SK-N-SH (cell line): Measurements from ENCODE around the gene GABRD. TPM values are rescaled to one million over a fixed set of nuclear protein-coding genes. Genes with fewer than 3 reads are reported as not detected.

ENCODE experiments used
- CTCF ChIA-PET: fragments of 300-600, 350-600 bp; formaldehyde crosslinking; extraction: SDS; loops from one replicate; lab custom pipeline; 2021; lab: Yijun Ruan, JAX
- POLR2A ChIA-PET: fragments of 350-600 bp; sonication (Branson Sonifier 250); formaldehyde crosslinking; extraction: SDS; loops from one replicate; lab custom pipeline; 2020; ENCODE audit warnings: antibody characterized with exemption, inconsistent platforms; lab: Yijun Ruan, JAX
- DNase-seq: peaks from one replicate; pipeline ENCODE4 v3.0.0; 2012
- H2AFZ ChIP-seq: fragments of 200-600 bp; sonication (generic); 2 replicates; pipeline ENCODE4 v1.8.1; 2016; ENCODE audit warnings: antibody characterized with exemption, mild to moderate bottlenecking, low read depth
- H3F3A ChIP-seq: fragments of 200-600 bp; sonication (generic); replicated peaks from 2 replicates; pipeline ENCODE3; 2016; ENCODE audit warnings: antibody characterized with exemption, mild to moderate bottlenecking; ENCODE audit not compliant: insufficient read depth
- H3K27ac ChIP-seq, 2 experiments: fragments of 200-500 bp in 1 of 2; fragments of 200-600 bp in 1 of 2; sonication (Bioruptor generic) in 1 of 2; sonication (generic), shearing (Covaris generic) in 1 of 2; 2 replicates each; pipeline versions ENCODE4 v1.5.1 to v1.6.1; 2014 to 2016; ENCODE audit warnings: low read depth in 2 of 2, inconsistent platforms in 1 of 2, low read length in 1 of 2, mild to moderate bottlenecking in 1 of 2, mixed read lengths in 1 of 2
- H3K27me3 ChIP-seq: fragments of 200-600 bp; sonication (generic), shearing (Covaris generic); 2 replicates; pipeline ENCODE4 v1.6.1; 2016; ENCODE audit warnings: mixed run types; ENCODE audit not compliant: insufficient read depth
- H3K36me3 ChIP-seq, 2 experiments: fragments of 200-500 bp in 1 of 2; fragments of 200-600 bp in 1 of 2; sonication (Bioruptor generic) in 1 of 2; sonication (generic) in 1 of 2; replicated peaks in 1 of 2; 2 replicates each; pipeline versions ENCODE3 to v1.5.1; 2014 to 2016; ENCODE audit warnings: low read length in 1 of 2, mild to moderate bottlenecking in 1 of 2; ENCODE audit not compliant: insufficient read depth in 2 of 2, control insufficient read depth in 1 of 2
- H3K4me1 ChIP-seq, 2 experiments: fragments of 200-500 bp in 1 of 2; fragments of 200-600 bp in 1 of 2; sonication (Bioruptor generic) in 1 of 2; sonication (generic), shearing (Covaris generic) in 1 of 2; 2 replicates each; pipeline versions ENCODE4 v1.5.1 to v1.6.1; 2014 to 2016; ENCODE audit warnings: low read depth in 1 of 2, low read length in 1 of 2, mixed run types in 1 of 2; ENCODE audit not compliant: insufficient read depth in 2 of 2, control insufficient read depth in 1 of 2
- H3K4me2 ChIP-seq: fragments of 200-600 bp; sonication (generic), shearing (Covaris generic); 2 replicates; pipeline ENCODE4 v1.6.1; 2017; ENCODE audit warnings: mixed run types
- H3K4me3 ChIP-seq, 2 experiments: fragments of 200-500 bp in 1 of 2; fragments of 200-600 bp in 1 of 2; sonication (Bioruptor generic) in 1 of 2; sonication (generic), shearing (Covaris generic) in 1 of 2; 2 replicates each; pipeline versions ENCODE4 v1.5.1 to v1.8.1; 2014 to 2016; ENCODE audit warnings: low read depth in 2 of 2, inconsistent platforms in 1 of 2, low read length in 1 of 2, mild to moderate bottlenecking in 1 of 2, mixed read lengths in 1 of 2, moderate library complexity in 1 of 2
- H3K79me2 ChIP-seq: fragments of 200-600 bp; sonication (generic); 2 replicates; pipeline ENCODE4 v1.8.1; 2017; ENCODE audit warnings: mild to moderate bottlenecking; ENCODE audit not compliant: insufficient read depth
- H3K9ac ChIP-seq: fragments of 200-600 bp; sonication (generic); 2 replicates; pipeline ENCODE4 v1.6.1; 2017; ENCODE audit warnings: mixed run types
- H3K9me2 ChIP-seq: fragments of 200-600 bp; sonication (generic); 2 replicates; pipeline ENCODE4 v1.6.1; 2017; ENCODE audit warnings: mixed run types
- H3K9me3 ChIP-seq: fragments of 200-600 bp; sonication (generic); 2 replicates; pipeline ENCODE4 v1.6.1; 2017; ENCODE audit warnings: mixed run types, mild to moderate bottlenecking, moderate library complexity
- H4K20me1 ChIP-seq: fragments of 200-600 bp; sonication (generic); 2 replicates; pipeline ENCODE4 v1.6.1; 2017; ENCODE audit warnings: mild to moderate bottlenecking, mixed run types; ENCODE audit not compliant: insufficient read depth
- CHD2 ChIP-seq: fragments of 150-350 bp; IDR thresholded peaks from 2 replicates; pipeline ENCODE4 v1.6.1; 2018; ENCODE audit warnings: low read length; ENCODE audit not compliant: partially characterized antibody
- CTCF ChIP-seq: fragments of 200-600 bp; sonication (generic); IDR thresholded peaks from 2 replicates; pipeline ENCODE4 v1.6.1; 2017; ENCODE audit warnings: antibody characterized with exemption, mild to moderate bottlenecking, moderate library complexity
- FOSL2 ChIP-seq: IDR thresholded peaks from 2 replicates; pipeline ENCODE4 v1.4.0; 2012; ENCODE audit warnings: low read depth, mild to moderate bottlenecking, moderate library complexity, borderline replicate concordance
- JUND ChIP-seq: IDR thresholded peaks from 2 replicates; pipeline ENCODE4 v1.4.0; 2012
- MXI1 ChIP-seq: IDR thresholded peaks from 2 replicates; pipeline ENCODE4 v1.6.1; 2012; ENCODE audit warnings: mild to moderate bottlenecking, low read depth, low read length, improper control_type of control experiment
- RAD21 ChIP-seq: IDR thresholded peaks from 2 replicates; pipeline ENCODE4 v1.6.1; 2012; ENCODE audit warnings: mild to moderate bottlenecking, low read length
- RXRA ChIP-seq: IDR thresholded peaks from 2 replicates; pipeline ENCODE4 v1.4.0; 2012; ENCODE audit warnings: low read depth, mild to moderate bottlenecking, borderline replicate concordance
- SIN3A ChIP-seq: IDR thresholded peaks from 2 replicates; pipeline ENCODE4 v1.6.1; 2012; ENCODE audit warnings: low read depth, mild to moderate bottlenecking, low read length, moderate library complexity, borderline replicate concordance
- TAF1 ChIP-seq: IDR thresholded peaks from 2 replicates; pipeline ENCODE4 v1.6.1; 2012; ENCODE audit warnings: low read depth, mild to moderate bottlenecking, low read length, moderate library complexity, borderline replicate concordance
- TCF12 ChIP-seq: IDR thresholded peaks from 2 replicates; pipeline ENCODE4 v1.4.0; 2012
- TEAD4 ChIP-seq: IDR thresholded peaks from 2 replicates; pipeline ENCODE4 v1.4.0; 2012; ENCODE audit warnings: mild to moderate bottlenecking, borderline replicate concordance; ENCODE audit not compliant: insufficient read depth
- USF2 ChIP-seq: fragments of 150-350 bp; IDR thresholded peaks from 2 replicates; pipeline ENCODE4 v1.6.1; 2017; ENCODE audit warnings: antibody characterized with exemption, low read length, low read depth, borderline replicate concordance
- WGBS: methylation state at CpG from one replicate; pipeline ENCODE4 v1.1.6; 2017; ENCODE audit warnings: low lambda C conversion rate; 5-methylcytosine and 5-hydroxymethylcytosine counted together
- polyA plus RNA-seq, 3 experiments: library from polyadenylated mRNA; depleted of rRNA; stranded (reverse); fragments of >200 nt; gene quantifications; 2 replicates each; pipeline ENCODE4 v1.2.3, GENCODE V29; 2012
- TF ChIP-seq, protein P1 (sequence below): IDR thresholded peaks from 2 replicates; pipeline ENCODE4 v1.6.1; 2012; ENCODE audit warnings: mild to moderate bottlenecking, low read depth, low read length, moderate library complexity
- TF ChIP-seq, protein P2 (sequence below): fragments of 150-350 bp; IDR thresholded peaks from 2 replicates; pipeline ENCODE4 v1.6.1; 2016; ENCODE audit warnings: mild to moderate bottlenecking, low read depth, low read length
- TF ChIP-seq, protein P3 (sequence below): IDR thresholded peaks from 2 replicates; pipeline ENCODE4 v1.4.0; 2012; ENCODE audit warnings: low read depth, borderline replicate concordance

The GABRD gene
- polyA plus RNA-seq, 1 of the 3 experiments (the other 2 are of a cell fraction): 0.07 TPM

GRCh38 chr1:1982379-1983232 is 36.5 kb upstream of the GABRD start:
- Histone ChIP-seq H3K36me3 (no peaks in the 10 kb centered on the region), H3K9me3 (no peaks in the 10 kb centered on the region), H3K9ac (no peak overlapping the region), H3K27ac (no peak overlapping the region), H3K4me2 (peak overlapping the region; percentile 55; the same call in 1 of the 2 replicates), H3F3A (no peaks in the 10 kb centered on the region), H3K4me3 (peak overlapping the region in 1 of 2 experiments; percentile 27; a peak in 1 of 4 replicates), H4K20me1 (no peaks in the 10 kb centered on the region), H3K4me1 (peaks cover 0 to 12% of the 10 kb centered on the region in 2 experiments; a peak in 1 of 4 replicates), H3K9me2 (no peaks in the 10 kb centered on the region), H3K27me3 (no peaks in the 10 kb centered on the region), H2AFZ (no peak overlapping the region), H3K79me2 (no peaks in the 10 kb centered on the region)
- ChIA-PET POLR2A (no interaction called here), CTCF (interaction anchor here (0.7 to 3.6 kb wide), 5 partner anchors 23 to 631 kb away, joined by 3 to 34 read pairs (median 3); no protein-coding TSS in a partner anchor)
- 14% methylated on average over 16 of the region's 36 CpGs for WGBS
- TF ChIP-seq RAD21: no peak
- TF ChIP-seq JUND: no peak
- no peak for TF ChIP-seq RXRA
- DNase-seq: peak; percentile 83

GRCh38 chr1:1984560-1985070 is 34.5 kb upstream of the GABRD start:
- H3K4me1 ChIP-seq: peaks cover 0 to 12% of the 10 kb centered on the region in 2 experiments; a peak in 1 of 4 replicates
- DNase-seq: no peak
- no peak overlapping the region for H3K4me3 ChIP-seq
- no peaks in the 10 kb centered on the region for H4K20me1 ChIP-seq
- no peaks in the 10 kb centered on the region for H3K79me2 ChIP-seq
- H2AFZ ChIP-seq: no peak overlapping the region
- no peaks in the 10 kb centered on the region for H3K36me3 ChIP-seq
- no peak overlapping the region for H3K27ac ChIP-seq
- no peaks in the 10 kb centered on the region for H3K9me2 ChIP-seq
- H3K9ac ChIP-seq: no peak overlapping the region
- H3K9me3 ChIP-seq: no peaks in the 10 kb centered on the region
- CTCF ChIA-PET: interaction anchor here (1.1 to 3.6 kb wide), 3 partner anchors 24 to 61 kb away, joined by 4 to 34 read pairs (median 4); no protein-coding TSS in a partner anchor
- no peak overlapping the region for H3K4me2 ChIP-seq
- WGBS: 73% methylated on average over 8 of the region's 17 CpGs
- no peaks in the 10 kb centered on the region for H3K27me3 ChIP-seq
- no peaks in the 10 kb centered on the region for H3F3A ChIP-seq
- POLR2A ChIA-PET: no interaction called here
- TF ChIP-seq, protein P1, sequence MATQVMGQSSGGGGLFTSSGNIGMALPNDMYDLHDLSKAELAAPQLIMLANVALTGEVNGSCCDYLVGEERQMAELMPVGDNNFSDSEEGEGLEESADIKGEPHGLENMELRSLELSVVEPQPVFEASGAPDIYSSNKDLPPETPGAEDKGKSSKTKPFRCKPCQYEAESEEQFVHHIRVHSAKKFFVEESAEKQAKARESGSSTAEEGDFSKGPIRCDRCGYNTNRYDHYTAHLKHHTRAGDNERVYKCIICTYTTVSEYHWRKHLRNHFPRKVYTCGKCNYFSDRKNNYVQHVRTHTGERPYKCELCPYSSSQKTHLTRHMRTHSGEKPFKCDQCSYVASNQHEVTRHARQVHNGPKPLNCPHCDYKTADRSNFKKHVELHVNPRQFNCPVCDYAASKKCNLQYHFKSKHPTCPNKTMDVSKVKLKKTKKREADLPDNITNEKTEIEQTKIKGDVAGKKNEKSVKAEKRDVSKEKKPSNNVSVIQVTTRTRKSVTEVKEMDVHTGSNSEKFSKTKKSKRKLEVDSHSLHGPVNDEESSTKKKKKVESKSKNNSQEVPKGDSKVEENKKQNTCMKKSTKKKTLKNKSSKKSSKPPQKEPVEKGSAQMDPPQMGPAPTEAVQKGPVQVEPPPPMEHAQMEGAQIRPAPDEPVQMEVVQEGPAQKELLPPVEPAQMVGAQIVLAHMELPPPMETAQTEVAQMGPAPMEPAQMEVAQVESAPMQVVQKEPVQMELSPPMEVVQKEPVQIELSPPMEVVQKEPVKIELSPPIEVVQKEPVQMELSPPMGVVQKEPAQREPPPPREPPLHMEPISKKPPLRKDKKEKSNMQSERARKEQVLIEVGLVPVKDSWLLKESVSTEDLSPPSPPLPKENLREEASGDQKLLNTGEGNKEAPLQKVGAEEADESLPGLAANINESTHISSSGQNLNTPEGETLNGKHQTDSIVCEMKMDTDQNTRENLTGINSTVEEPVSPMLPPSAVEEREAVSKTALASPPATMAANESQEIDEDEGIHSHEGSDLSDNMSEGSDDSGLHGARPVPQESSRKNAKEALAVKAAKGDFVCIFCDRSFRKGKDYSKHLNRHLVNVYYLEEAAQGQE: no peak
- TF ChIP-seq FOSL2: no peak
- no peak for TF ChIP-seq SIN3A
- TF ChIP-seq MXI1: no peak
- TF ChIP-seq RAD21: no peak
- TF ChIP-seq, protein P2, sequence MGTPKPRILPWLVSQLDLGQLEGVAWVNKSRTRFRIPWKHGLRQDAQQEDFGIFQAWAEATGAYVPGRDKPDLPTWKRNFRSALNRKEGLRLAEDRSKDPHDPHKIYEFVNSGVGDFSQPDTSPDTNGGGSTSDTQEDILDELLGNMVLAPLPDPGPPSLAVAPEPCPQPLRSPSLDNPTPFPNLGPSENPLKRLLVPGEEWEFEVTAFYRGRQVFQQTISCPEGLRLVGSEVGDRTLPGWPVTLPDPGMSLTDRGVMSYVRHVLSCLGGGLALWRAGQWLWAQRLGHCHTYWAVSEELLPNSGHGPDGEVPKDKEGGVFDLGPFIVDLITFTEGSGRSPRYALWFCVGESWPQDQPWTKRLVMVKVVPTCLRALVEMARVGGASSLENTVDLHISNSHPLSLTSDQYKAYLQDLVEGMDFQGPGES: no peak
- no peak for TF ChIP-seq CTCF
- TF ChIP-seq TCF12: no peak
- TF ChIP-seq CHD2: no peak
- TF ChIP-seq TEAD4: no peak
- no peak for TF ChIP-seq TAF1
- TF ChIP-seq, protein P3, sequence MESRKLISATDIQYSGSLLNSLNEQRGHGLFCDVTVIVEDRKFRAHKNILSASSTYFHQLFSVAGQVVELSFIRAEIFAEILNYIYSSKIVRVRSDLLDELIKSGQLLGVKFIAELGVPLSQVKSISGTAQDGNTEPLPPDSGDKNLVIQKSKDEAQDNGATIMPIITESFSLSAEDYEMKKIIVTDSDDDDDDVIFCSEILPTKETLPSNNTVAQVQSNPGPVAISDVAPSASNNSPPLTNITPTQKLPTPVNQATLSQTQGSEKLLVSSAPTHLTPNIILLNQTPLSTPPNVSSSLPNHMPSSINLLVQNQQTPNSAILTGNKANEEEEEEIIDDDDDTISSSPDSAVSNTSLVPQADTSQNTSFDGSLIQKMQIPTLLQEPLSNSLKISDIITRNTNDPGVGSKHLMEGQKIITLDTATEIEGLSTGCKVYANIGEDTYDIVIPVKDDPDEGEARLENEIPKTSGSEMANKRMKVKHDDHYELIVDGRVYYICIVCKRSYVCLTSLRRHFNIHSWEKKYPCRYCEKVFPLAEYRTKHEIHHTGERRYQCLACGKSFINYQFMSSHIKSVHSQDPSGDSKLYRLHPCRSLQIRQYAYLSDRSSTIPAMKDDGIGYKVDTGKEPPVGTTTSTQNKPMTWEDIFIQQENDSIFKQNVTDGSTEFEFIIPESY: no peak
- TF ChIP-seq USF2: no peak
